ENCODE measurements around the gene RINT1.

DNA sequence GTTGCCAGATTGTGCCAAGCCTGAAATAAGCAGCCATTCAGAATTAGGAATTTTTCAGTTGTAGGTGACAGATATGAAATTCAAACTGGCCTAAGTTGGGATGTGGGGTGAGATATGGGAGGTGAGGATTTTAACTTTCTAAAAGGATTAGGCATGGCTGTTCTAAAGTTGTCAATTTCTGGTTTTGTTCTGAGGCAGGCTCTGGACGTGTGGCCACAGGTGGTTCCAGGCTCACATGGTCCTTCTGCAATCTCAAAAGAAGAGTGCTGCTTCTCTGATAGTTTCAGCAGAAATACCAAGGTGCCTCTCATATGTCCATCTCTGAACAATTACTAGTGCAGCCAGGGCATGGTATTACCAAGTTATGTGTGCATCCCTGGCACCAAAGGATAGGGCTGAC is 27.9 kb downstream of the RINT1 start:
- TF ChIP-seq, protein P1, sequence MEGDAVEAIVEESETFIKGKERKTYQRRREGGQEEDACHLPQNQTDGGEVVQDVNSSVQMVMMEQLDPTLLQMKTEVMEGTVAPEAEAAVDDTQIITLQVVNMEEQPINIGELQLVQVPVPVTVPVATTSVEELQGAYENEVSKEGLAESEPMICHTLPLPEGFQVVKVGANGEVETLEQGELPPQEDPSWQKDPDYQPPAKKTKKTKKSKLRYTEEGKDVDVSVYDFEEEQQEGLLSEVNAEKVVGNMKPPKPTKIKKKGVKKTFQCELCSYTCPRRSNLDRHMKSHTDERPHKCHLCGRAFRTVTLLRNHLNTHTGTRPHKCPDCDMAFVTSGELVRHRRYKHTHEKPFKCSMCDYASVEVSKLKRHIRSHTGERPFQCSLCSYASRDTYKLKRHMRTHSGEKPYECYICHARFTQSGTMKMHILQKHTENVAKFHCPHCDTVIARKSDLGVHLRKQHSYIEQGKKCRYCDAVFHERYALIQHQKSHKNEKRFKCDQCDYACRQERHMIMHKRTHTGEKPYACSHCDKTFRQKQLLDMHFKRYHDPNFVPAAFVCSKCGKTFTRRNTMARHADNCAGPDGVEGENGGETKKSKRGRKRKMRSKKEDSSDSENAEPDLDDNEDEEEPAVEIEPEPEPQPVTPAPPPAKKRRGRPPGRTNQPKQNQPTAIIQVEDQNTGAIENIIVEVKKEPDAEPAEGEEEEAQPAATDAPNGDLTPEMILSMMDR (IDR thresholded peaks at IDR 0.05; ENCODE audit: poor library complexity) = no peak
- TF ChIP-seq EZH2 (IDR thresholded peaks at IDR 0.05; ENCODE audit: borderline replicate concordance) (no peak), EZH2phosphoT487 (IDR thresholded peaks at IDR 0.05; ENCODE audit: low read depth, severe bottlenecking, unreplicated experiment) (no peak)
